ENCODE data around the gene SLC37A1.

- no peak for TF ChIP-seq POLR2A (IDR thresholded peaks at IDR 0.05; ENCODE audit: low read length)
- TF ChIP-seq GATA1 (IDR thresholded peaks at IDR 0.05; ENCODE audit: low read depth, low read length): no peak
Measured at GRCh38 chr21:42550817-42551216, 37.2 kb downstream of the SLC37A1 start.

All from erythroblast (primary cell).